Ovary (tissue), 9 donors: ENCODE results near the gene SCYL1. TPM values are rescaled to one million over a fixed set of nuclear protein-coding genes. Genes with fewer than 3 reads are reported as not detected.

Experiments used
- DNase-seq, 5 donors: peaks; one replicate each; pipeline ENCODE4 v3.0.0-alpha.2; 2019 to 2020
- H3K27ac ChIP-seq, 2 donors: fragments of 200-600 bp; one replicate each; pipeline versions ENCODE4 v1.5.1 to v1.8.0; 2019 to 2022
- H3K27me3 ChIP-seq: fragments of 200-600 bp; one replicate; pipeline ENCODE4 v1.8.0; 2022
- H3K36me3 ChIP-seq: fragments of 200-600 bp; sonication (generic); one replicate; pipeline ENCODE4 v1.5.1; 2019
- H3K4me1 ChIP-seq: one replicate; pipeline ENCODE4 v1.8.1; 2013; ENCODE audit warnings: mild to moderate bottlenecking, moderate library complexity; ENCODE audit not compliant: insufficient read depth
- H3K4me3 ChIP-seq: fragments of 200-600 bp; sonication (generic); one replicate; pipeline ENCODE4 v1.5.1; 2017
- H3K9me3 ChIP-seq, 2 donors: fragments of 200-600 bp in 1 of 2; sonication (generic) in 1 of 2; one replicate each; pipeline versions ENCODE4 v1.5.1 to v1.8.1; 2013 to 2019; ENCODE audit warnings: mild to moderate bottlenecking in 1 of 2, moderate library complexity in 1 of 2
- EP300 ChIP-seq: sonication (generic); formaldehyde crosslinking; IDR thresholded peaks from one replicate; pipeline ENCODE4 v1.6.1; 2017; ENCODE audit warnings: antibody characterized with exemption
- POLR2A ChIP-seq: fragments of 450-650 bp; IDR thresholded peaks from one replicate; pipeline ENCODE4 v1.6.1; 2017; ENCODE audit warnings: antibody characterized with exemption, mild to moderate bottlenecking, moderate library complexity
- WGBS, 3 donors: extraction: QIAGEN DNeasy Blood & Tissue Kit in 1 of 3; methylation state at CpG; one replicate each; pipeline versions ENCODE4 v1.1.5 to v1.1.7; 2013 to 2017; 5-methylcytosine and 5-hydroxymethylcytosine counted together
- intact Hi-C, 4 donors: fragments of 100-400 bp; cut with DNase I; formaldehyde crosslinking; loops; one replicate each; pipeline versions ENCODE4 v1.11.0 to v1.15.1; 2022 to 2023
- polyA plus RNA-seq, 2 donors: library from polyadenylated mRNA; stranded (reverse); fragments of 200-250 nt in 1 of 2; fragments of 350-450 nt in 1 of 2; fragmentation: Illumina TruSeq in 1 of 2; extraction: RNeasy Lipid Tissue Mini Kit (QIAGEN cat#74804) in 1 of 2; gene quantifications; one replicate each; pipeline ENCODE4 v1.2.3, GENCODE V29; 2013 to 2014
- total RNA-seq, 7 donors: library from RNA; depleted of rRNA in 2 of 7; stranded (reverse); fragments of >200 nt in 2 of 7; fragmentation: NEBNext Ultra II Directional in 3 of 7; extraction: Animal tissue kit (Norgen Biotek cat#: 25700) in 3 of 7; gene quantifications; one replicate each; pipeline versions ENCODE4 v1.1.0 to v1.2.4, GENCODE V29; 2016 to 2023
- TF ChIP-seq, protein P1 (sequence below), 3 donors: fragments of 450-650 bp in 2 of 3; fragments of 200-600 bp in 1 of 3; IDR thresholded peaks; one replicate each; pipeline versions ENCODE4 v1.5.1 to v1.8.0; 2016 to 2022; ENCODE audit warnings: antibody characterized with exemption in 3 of 3, mild to moderate bottlenecking in 1 of 3
- donor health status: DM: no; HTN: no; CAD: no; lungs with moderate emphysema.
- donor health status: DM: no; HTN: no; CAD: no.
- donor health status: Bipolar disorder and iron deficiency.
- donor health status: DM: yes; HTN: yes; CAD: no.
- donor health status: DM: no; HTN: no; CAD: no.
- donor health status: DM: yes; HTN: yes; CAD: no.

Gene SCYL1
- total and polyA plus RNA-seq, 9 donors = 11.7 to 118 (median 86.6) TPM

DNA sequence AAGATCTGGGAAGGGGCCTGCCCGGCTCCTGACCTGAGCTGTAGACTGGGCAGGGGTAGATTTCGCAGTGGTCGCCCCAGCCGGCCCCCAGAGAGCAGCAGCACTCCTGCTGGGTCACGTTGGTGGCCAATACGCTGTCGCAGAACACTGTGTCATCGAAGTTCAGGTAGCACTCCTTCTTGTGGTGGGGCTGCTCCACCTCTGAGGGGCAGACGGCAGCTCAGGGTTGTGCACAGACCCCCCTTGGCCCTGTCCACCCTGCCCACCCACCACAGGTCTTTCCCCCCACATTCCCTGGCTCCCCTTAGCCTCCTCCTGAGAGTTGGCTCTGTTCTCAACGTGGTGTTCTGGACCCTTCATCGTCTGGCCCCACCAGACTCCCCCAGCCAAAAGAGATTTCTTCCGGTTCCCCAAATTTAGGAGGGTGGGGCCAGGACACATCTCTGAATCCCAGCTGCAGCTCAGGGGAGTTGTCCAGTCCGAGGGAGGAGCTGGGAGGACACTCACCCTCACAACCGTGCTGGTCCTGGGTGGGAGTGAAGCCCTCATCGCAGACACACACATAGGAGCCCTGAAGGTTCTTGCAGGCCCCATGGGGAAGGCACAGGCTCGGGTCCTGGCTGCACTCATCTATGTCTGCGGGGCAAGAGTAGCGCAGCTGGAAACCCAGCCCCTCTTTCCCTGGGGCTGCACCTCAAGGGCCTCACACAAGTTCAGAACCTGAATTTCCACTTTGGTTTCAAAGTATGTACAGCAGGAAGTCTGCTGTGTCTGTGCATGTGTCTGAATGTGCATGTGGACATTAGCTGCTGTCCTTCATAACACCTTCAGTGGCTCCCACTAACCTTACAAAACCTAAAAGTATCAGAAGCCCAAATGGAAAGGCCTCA is 16.5 kb downstream of the SCYL1 start:
- no peaks in the 10 kb centered on the region for H3K27me3 ChIP-seq
- no peaks in the 10 kb centered on the region for H3K36me3 ChIP-seq
- no peaks in the 10 kb centered on the region for H3K9me3 ChIP-seq
- intact Hi-C loops = loop anchor here in 1 of 4 donors (2.0 to 5.0 kb wide), 2 partner anchors 31 to 71 kb away; partner anchors contain the start of genes FAM89B and MAP3K11
- H3K4me3 ChIP-seq = peak overlapping the region; percentile 51
- peak in 1 of 5 donors; percentile 40 for DNase-seq
- 35 to 47% (median 41%) methylated on average over 18 of the region's 18 CpGs for WGBS, 3 donors
- TF ChIP-seq, protein P1, sequence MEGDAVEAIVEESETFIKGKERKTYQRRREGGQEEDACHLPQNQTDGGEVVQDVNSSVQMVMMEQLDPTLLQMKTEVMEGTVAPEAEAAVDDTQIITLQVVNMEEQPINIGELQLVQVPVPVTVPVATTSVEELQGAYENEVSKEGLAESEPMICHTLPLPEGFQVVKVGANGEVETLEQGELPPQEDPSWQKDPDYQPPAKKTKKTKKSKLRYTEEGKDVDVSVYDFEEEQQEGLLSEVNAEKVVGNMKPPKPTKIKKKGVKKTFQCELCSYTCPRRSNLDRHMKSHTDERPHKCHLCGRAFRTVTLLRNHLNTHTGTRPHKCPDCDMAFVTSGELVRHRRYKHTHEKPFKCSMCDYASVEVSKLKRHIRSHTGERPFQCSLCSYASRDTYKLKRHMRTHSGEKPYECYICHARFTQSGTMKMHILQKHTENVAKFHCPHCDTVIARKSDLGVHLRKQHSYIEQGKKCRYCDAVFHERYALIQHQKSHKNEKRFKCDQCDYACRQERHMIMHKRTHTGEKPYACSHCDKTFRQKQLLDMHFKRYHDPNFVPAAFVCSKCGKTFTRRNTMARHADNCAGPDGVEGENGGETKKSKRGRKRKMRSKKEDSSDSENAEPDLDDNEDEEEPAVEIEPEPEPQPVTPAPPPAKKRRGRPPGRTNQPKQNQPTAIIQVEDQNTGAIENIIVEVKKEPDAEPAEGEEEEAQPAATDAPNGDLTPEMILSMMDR (IDR thresholded peaks at IDR 0.05) = no peak
- TF ChIP-seq EP300 (no peak), POLR2A (no peak)
- H3K4me1 ChIP-seq = peaks cover 8% of the 10 kb centered on the region
- H3K27ac ChIP-seq = peak overlapping the region; percentile 84 to 86

DNA sequence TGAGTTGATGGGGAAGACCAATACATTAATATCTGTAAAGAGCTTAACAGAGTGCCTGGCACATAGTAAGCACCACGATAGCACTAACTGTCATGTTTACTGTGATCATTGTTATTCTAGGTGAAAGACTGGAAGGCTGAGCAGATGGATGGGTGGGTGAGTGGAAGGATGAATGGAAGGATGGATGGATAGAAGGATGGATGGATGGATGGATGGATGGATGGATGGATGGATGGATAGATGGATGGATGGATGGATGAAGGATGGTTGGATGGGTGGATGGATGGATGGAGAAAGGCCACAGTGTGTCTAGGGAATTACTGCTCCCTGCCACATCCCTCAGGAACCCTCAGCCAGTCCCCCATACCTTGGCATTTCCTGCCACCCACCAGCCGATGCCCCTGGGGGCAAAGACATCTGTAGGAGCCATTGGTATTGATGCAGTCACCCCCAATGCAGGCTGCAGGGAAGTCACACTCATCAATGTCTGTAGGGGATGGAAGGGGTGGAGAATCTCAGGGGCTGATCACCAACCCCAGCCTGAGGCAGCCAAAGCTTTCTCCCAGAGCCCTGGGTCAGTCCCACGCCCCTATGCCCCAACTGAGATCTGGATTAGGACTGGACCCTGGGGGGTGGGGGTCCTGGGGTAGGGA is 18.0 kb downstream of the SCYL1 start:
- Histone ChIP-seq H3K36me3 (no peaks in the 10 kb centered on the region), H3K4me3 (no peak overlapping the region), H3K9me3 (no peaks in the 10 kb centered on the region), H3K27me3 (no peaks in the 10 kb centered on the region), H3K4me1 (peaks cover 8% of the 10 kb centered on the region), H3K27ac (no peak overlapping the region)
- DNase-seq = no peak
- TF ChIP-seq EP300 (no peak), POLR2A (no peak)
- TF ChIP-seq, protein P1 (IDR thresholded peaks at IDR 0.05) = no peak
- intact Hi-C loops = loop anchor here in 2 of 4 donors (2.0 to 5.0 kb wide), 2 partner anchors 14 to 69 kb away; partner anchors contain the start of gene MAP3K11 (in 1 of the 2)
- 87 to 94% (median 93%) methylated on average over 3 of the region's 3 CpGs for WGBS, 3 donors

DNA sequence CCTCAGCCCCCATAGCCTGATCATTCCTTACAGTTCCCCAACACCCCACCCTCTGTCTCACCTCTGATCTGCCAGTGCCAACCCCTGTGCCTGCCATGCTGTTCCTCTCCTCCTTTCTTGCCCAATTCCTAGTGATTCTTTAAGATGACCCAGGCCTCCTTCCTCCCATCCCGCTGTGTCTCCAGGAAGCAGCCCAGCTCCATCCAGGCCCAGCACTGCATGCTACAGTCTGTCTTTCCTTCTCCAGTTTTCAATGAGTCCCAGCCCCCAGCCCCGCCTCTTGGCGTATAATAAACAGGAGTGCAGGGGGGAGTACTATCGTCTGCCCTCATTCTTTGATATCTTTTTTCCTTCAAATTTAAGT is 21.0 kb downstream of the SCYL1 start:
- no peaks in the 10 kb centered on the region for H3K9me3 ChIP-seq
- 85 to 90% (median 88%) methylated on average over 4 of the region's 4 CpGs for WGBS, 3 donors

More for the DNA sequence above, 21.0 kb downstream of the SCYL1 start:
- no peak overlapping the region for H3K27ac ChIP-seq
- no peak for DNase-seq
- no peaks in the 10 kb centered on the region for H3K27me3 ChIP-seq
- H3K36me3 ChIP-seq = no peaks in the 10 kb centered on the region
- intact Hi-C loops = no loop called here
- H3K4me3 ChIP-seq = no peak overlapping the region
- TF ChIP-seq EP300 (no peak), POLR2A (no peak)
- TF ChIP-seq, protein P1 (IDR thresholded peaks at IDR 0.05) = no peak
- peaks cover 4% of the 10 kb centered on the region for H3K4me1 ChIP-seq
